HG02885 (cell line): ENCODE measurements around the gene RNF5.

ENCODE experiments used
- ATAC-seq: cut with Tn5 transposase; IDR thresholded peaks from one replicate; pipeline ENCODE4 v1.9.1; 2021; ENCODE audit warnings: mild to moderate bottlenecking; ENCODE audit not compliant: unreplicated experiment, poor library complexity

Gene RNF5

GRCh38 chr6:32151863-32152768, 26.1 kb upstream of the RNF5 start, which contains the start of gene PRRT1:
Gene PRRT1 (minus strand): TSS chr6:32151939. CDS start chr6:32151827, 112 bp downstream.
- ATAC-seq, result no peak

GRCh38 chr6:32152769-32153563, 25.2 kb upstream of the RNF5 start:
- ATAC-seq, result no peak

- ATAC-seq, result peak; percentile 26
Observed at GRCh38 chr6:32153564-32154513, 24.4 kb upstream of the RNF5 start, which contains the start of gene PPT2. Gene PPT2 (plus strand): TSS chr6:32154141. CDS start chr6:32154595, 454 bp downstream.

GRCh38 chr6:32154514-32155161, 23.6 kb upstream of the RNF5 start:
- ATAC-seq, result peak; percentile 56

GRCh38 chr6:32156891-32157290, 21.3 kb upstream of the RNF5 start:
- no peak for ATAC-seq

GRCh38 chr6:32158052-32158451, 20.2 kb upstream of the RNF5 start:
- ATAC-seq, result no peak

GRCh38 chr6:32163559-32164258, 14.5 kb upstream of the RNF5 start:
- no peak for ATAC-seq

- no peak for ATAC-seq
Observed at GRCh38 chr6:32164295-32164694, 13.9 kb upstream of the RNF5 start, which contains the start of gene EGFL8. Gene EGFL8 (plus strand): TSS chr6:32164595. CDS start chr6:32166166, 1,571 bp downstream.

GRCh38 chr6:32166411-32167061, 11.7 kb upstream of the RNF5 start:
- ATAC-seq, result no peak

- no peak for ATAC-seq
Observed at GRCh38 chr6:32167154-32167760, 10.9 kb upstream of the RNF5 start.

GRCh38 chr6:32167761-32168262, 10.4 kb upstream of the RNF5 start:
- ATAC-seq, result no peak

GRCh38 chr6:32168350-32168749, 9.9 kb upstream of the RNF5 start:
- no peak for ATAC-seq

GRCh38 chr6:32168807-32169591, 9.2 kb upstream of the RNF5 start:
- ATAC-seq, result no peak

GRCh38 chr6:32170294-32170693, 7.9 kb upstream of the RNF5 start:
- no peak for ATAC-seq

GRCh38 chr6:32171234-32171633, 7.0 kb upstream of the RNF5 start:
- no peak for ATAC-seq

GRCh38 chr6:32173051-32173727, 5.0 kb upstream of the RNF5 start:
- no peak for ATAC-seq
